IMR-90 (cell line): ENCODE measurements around the gene C10orf90. TPM values are rescaled to one million over a fixed set of nuclear protein-coding genes. Genes with fewer than 3 reads are reported as not detected.

Source experiments
- ATAC-seq: fragments of 200-7000 bp; cut with Tn5 transposase; 2 replicates; pipeline ENCODE4 v1.9.1; 2020; ENCODE audit warnings: low read depth, mild to moderate bottlenecking, moderate library complexity
- BruUV-seq: library from RNA; stranded (reverse); fragments of 400-500 nt; replicated peaks from 2 replicates; lab custom pipeline; 2021; lab: Mats Ljungman, UMichigan
- CTCF ChIA-PET: fragments of 300-600 bp; formaldehyde crosslinking; extraction: SDS; loops from one replicate; lab custom pipeline; 2021; ENCODE audit warnings: antibody characterized with exemption; lab: Yijun Ruan, JAX
- POLR2A ChIA-PET: fragments of 300-600 bp; sonication (Branson Sonifier 250); formaldehyde crosslinking; loops from one replicate; lab custom pipeline; 2022; ENCODE audit warnings: antibody characterized with exemption; ENCODE audit not compliant: unreplicated experiment; lab: Charles Lee
- DNase-seq: peaks from one replicate; pipeline ENCODE4 v3.0.0; 2013
- H2AFZ ChIP-seq: replicated peaks from 2 replicates; pipeline ENCODE3; 2013; ENCODE audit warnings: low read length, mild to moderate bottlenecking; ENCODE audit not compliant: poor library complexity
- H2AK5ac ChIP-seq: 2 replicates; pipeline ENCODE4 v1.6.1; 2013; ENCODE audit warnings: low read depth, low read length, inconsistent platforms
- H2AK9ac ChIP-seq: replicated peaks from 2 replicates; pipeline ENCODE3; 2013; ENCODE audit warnings: mild to moderate bottlenecking, low read depth, low read length, moderate library complexity; ENCODE audit not compliant: poor library complexity
- H2BK120ac ChIP-seq: 2 replicates; pipeline ENCODE4 v1.6.1; 2013; ENCODE audit warnings: low read depth, low read length, inconsistent platforms
- H2BK15ac ChIP-seq: 3 replicates; pipeline ENCODE4 v1.6.1; 2013; ENCODE audit warnings: low read depth, low read length, inconsistent platforms
- H2BK20ac ChIP-seq: 2 replicates; pipeline ENCODE4 v1.6.1; 2013; ENCODE audit warnings: low read depth, mild to moderate bottlenecking, inconsistent platforms, low read length, moderate library complexity
- H2BK5ac ChIP-seq: 2 replicates; pipeline ENCODE4 v1.6.1; 2013; ENCODE audit warnings: mild to moderate bottlenecking, low read depth, low read length, inconsistent platforms; ENCODE audit not compliant: poor library complexity, severe bottlenecking
- H3K14ac ChIP-seq: replicated peaks from 2 replicates; pipeline ENCODE4 v1.6.1; 2013; ENCODE audit warnings: low read depth, low read length, inconsistent platforms
- H3K18ac ChIP-seq: 2 replicates; pipeline ENCODE4 v1.6.1; 2013; ENCODE audit warnings: low read depth, low read length, control low read depth
- H3K23ac ChIP-seq: 2 replicates; pipeline ENCODE4 v1.6.1; 2013; ENCODE audit warnings: low read depth, low read length, inconsistent platforms
- H3K27ac ChIP-seq: 2 replicates; pipeline ENCODE4 v1.5.1; 2013; ENCODE audit warnings: mild to moderate bottlenecking, control low read depth, low read length; ENCODE audit not compliant: insufficient read depth
- H3K27me3 ChIP-seq: 2 replicates; pipeline ENCODE4 v1.6.1; 2013; ENCODE audit warnings: low read length; ENCODE audit not compliant: control insufficient read depth, insufficient read depth
- H3K36me3 ChIP-seq: 2 replicates; pipeline ENCODE4 v1.6.1; 2013; ENCODE audit warnings: low read length, mixed read lengths; ENCODE audit not compliant: control insufficient read depth, insufficient read depth
- H3K4ac ChIP-seq: 2 replicates; pipeline ENCODE4 v1.6.1; 2013; ENCODE audit warnings: low read depth, low read length, inconsistent platforms
- H3K4me1 ChIP-seq: 2 replicates; pipeline ENCODE4 v1.6.1; 2013; ENCODE audit warnings: low read length, mixed read lengths; ENCODE audit not compliant: control insufficient read depth, insufficient read depth
- H3K4me2 ChIP-seq: 2 replicates; pipeline ENCODE4 v1.6.1; 2013; ENCODE audit warnings: low read depth, mild to moderate bottlenecking, control low read depth, low read length, moderate library complexity
- H3K4me3 ChIP-seq: 2 replicates; pipeline ENCODE4 v1.5.1; 2013; ENCODE audit warnings: low read depth, mild to moderate bottlenecking, control low read depth, low read length, moderate library complexity; ENCODE audit not compliant: insufficient read depth
- H3K56ac ChIP-seq: 2 replicates; pipeline ENCODE4 v1.6.1; 2013; ENCODE audit warnings: low read length, inconsistent platforms; ENCODE audit not compliant: insufficient read depth; ENCODE audit errors: extremely low read depth
- H3K79me1 ChIP-seq, 2 experiments: 2 replicates each; pipeline ENCODE4 v1.6.1; 2013; ENCODE audit warnings: low read length in 2 of 2, inconsistent platforms in 1 of 2, low read depth in 1 of 2
- H3K9ac ChIP-seq: 2 replicates; pipeline ENCODE4 v1.6.1; 2013; ENCODE audit warnings: low read depth, low read length, control low read depth
- H3K9me1 ChIP-seq: 2 replicates; pipeline ENCODE4 v1.6.1; 2013; ENCODE audit warnings: low read length, inconsistent platforms; ENCODE audit not compliant: insufficient read depth
- H3K9me3 ChIP-seq: 2 replicates; pipeline ENCODE4 v1.6.1; 2013; ENCODE audit warnings: low read length; ENCODE audit not compliant: control insufficient read depth, insufficient read depth
- H4K20me1 ChIP-seq: 2 replicates; pipeline ENCODE4 v1.6.1; 2013; ENCODE audit warnings: low read length, inconsistent platforms; ENCODE audit not compliant: insufficient read depth
- H4K5ac ChIP-seq: 2 replicates; pipeline ENCODE4 v1.6.1; 2013; ENCODE audit warnings: mild to moderate bottlenecking, low read depth, low read length, control low read depth
- H4K8ac ChIP-seq, 2 experiments: 2 replicates each; pipeline ENCODE4 v1.6.1; 2013; ENCODE audit warnings: low read depth in 2 of 2, low read length in 2 of 2, control low read depth in 1 of 2, inconsistent platforms in 1 of 2
- H4K91ac ChIP-seq: 2 replicates; pipeline ENCODE4 v1.6.1; 2013; ENCODE audit warnings: low read depth, low read length, inconsistent platforms; ENCODE audit not compliant: insufficient read depth
- MAZ ChIP-seq: IDR thresholded peaks from 2 replicates; pipeline ENCODE4 v1.6.1; 2012; ENCODE audit warnings: low read depth, mild to moderate bottlenecking, low read length, improper control_type of control experiment, moderate library complexity, borderline replicate concordance
- WGBS, 2 experiments: methylation state at CpG; one replicate each; pipeline versions ENCODE4 v1.1.5 to v1.1.7; 2013; ENCODE audit warnings: missing lambda C conversion rate in 2 of 2; ENCODE audit not compliant: insufficient read length in 1 of 2; ENCODE audit errors: extremely low coverage in 2 of 2; 5-methylcytosine and 5-hydroxymethylcytosine counted together
- dilution Hi-C: fragments of 300-500 bp; cut with HindIII; formaldehyde crosslinking; loops from one replicate; pipeline ENCODE4 v1.14.3; 2018; ENCODE audit warnings: low sequenced_read_pairs; ENCODE audit not compliant: unreplicated experiment
- in situ Hi-C: fragments of 300-500 bp; cut with MboI; formaldehyde crosslinking; loops from 3 replicates; pipeline ENCODE4 v1.14.3; 2019; ENCODE audit warnings: low sequenced_read_pairs, inconsistent platforms, mixed read lengths
- intact Hi-C: fragments of 100-400 bp; cut with micrococcal nuclease; formaldehyde crosslinking; loops from 2 replicates; pipeline ENCODE4 v1.10.0; 2022
- polyA plus RNA-seq, 3 experiments: library from polyadenylated mRNA; depleted of rRNA; stranded (reverse); fragments of >200 nt; gene quantifications; 2 replicates each; pipeline ENCODE4 v1.2.3, GENCODE V29; 2012; ENCODE audit warnings: low replicate concordance in 1 of 3
- total RNA-seq: library from RNA; depleted of rRNA; stranded (reverse); fragments of >200 nt; gene quantifications from 2 replicates; pipeline ENCODE4 v1.2.3, GENCODE V29; 2012

C10orf90 gene
- total and polyA plus RNA-seq, 2 of the 4 experiments (the other 2 are of a cell fraction): 0.05 to 0.18 TPM

DNA sequence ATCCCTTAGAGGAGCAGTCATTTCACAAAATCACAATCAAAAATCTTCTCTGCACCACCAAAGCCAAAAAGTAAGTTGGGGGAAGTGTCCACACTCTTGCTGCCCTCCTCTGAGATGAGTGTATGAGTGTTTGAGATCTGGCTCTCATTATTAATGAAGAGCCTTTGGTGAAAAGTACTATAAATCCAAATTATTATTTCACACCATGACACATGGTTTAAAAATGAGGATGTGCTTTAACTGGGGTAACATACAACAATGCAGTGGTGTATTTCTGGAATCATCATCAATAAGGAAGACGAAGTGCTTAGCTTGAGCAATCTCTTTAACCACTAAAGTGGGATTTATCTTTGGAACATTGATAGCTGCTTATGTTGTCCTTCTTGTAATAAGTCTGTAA, 168.1 kb downstream of the C10orf90 start:
- no peak overlapping the region for H2BK5ac ChIP-seq
- H3K9me3 ChIP-seq: no peaks in the 10 kb centered on the region
- no peak overlapping the region for H4K91ac ChIP-seq
- H2AK9ac ChIP-seq: no peak overlapping the region
- H2BK20ac ChIP-seq: no peak overlapping the region
- no CpG with 5 or more reads among the region's 1 CpG for WGBS, 2 experiments
- no peak overlapping the region for H3K14ac ChIP-seq
- no peak overlapping the region for H2BK120ac ChIP-seq
- dilution Hi-C loops: no loop called here
- no peaks in the 10 kb centered on the region for H3K79me1 ChIP-seq
- no peak overlapping the region for H2BK15ac ChIP-seq
- H3K27ac ChIP-seq: no peak overlapping the region
- DNase-seq (no peak), ATAC-seq (no peak)
- peaks cover 3% of the 10 kb centered on the region; the same call in 1 of the 2 replicates for H3K4me1 ChIP-seq
- peaks cover 6% of the 10 kb centered on the region; the same call in 1 of the 2 replicates for H3K27me3 ChIP-seq
- ChIA-PET POLR2A (no interaction called here), CTCF (interaction anchor here (1.0 to 2.6 kb wide), 2 partner anchors 116 to 568 kb away, joined by 3 to 8 read pairs; no protein-coding TSS in a partner anchor)
- H3K9ac ChIP-seq: no peak overlapping the region
- in situ Hi-C loops: loop anchor here (5.0 kb wide), 1 partner anchor 525 kb away; no protein-coding TSS in a partner anchor
- no peak overlapping the region for H2AFZ ChIP-seq
- H3K9me1 ChIP-seq: no peaks in the 10 kb centered on the region
- H3K4me2 ChIP-seq: no peak overlapping the region
- no peak overlapping the region for H3K4me3 ChIP-seq
- intact Hi-C loops: loop anchor here (10.0 kb wide), 1 partner anchor 368 kb away; no protein-coding TSS in a partner anchor
- H3K36me3 ChIP-seq: no peaks in the 10 kb centered on the region
- H4K8ac ChIP-seq: no peak overlapping the region
- no peaks in the 10 kb centered on the region for H4K20me1 ChIP-seq
- BruUV-seq: no TSS peak
- H3K56ac ChIP-seq: no peak overlapping the region
- H2AK5ac ChIP-seq: no peak overlapping the region
- H3K18ac ChIP-seq: no peak overlapping the region
- no peak overlapping the region for H3K23ac ChIP-seq
- TF ChIP-seq MAZ: no peak
- H4K5ac ChIP-seq: no peak overlapping the region
- H3K4ac ChIP-seq: no peak overlapping the region
